Neural progenitor cell (in vitro differentiated cells): Measurements from ENCODE around the gene PDCD1LG2. TPM values are rescaled to one million over a fixed set of nuclear protein-coding genes. Genes with fewer than 3 reads are reported as not detected.

Experiments used
- DNase-seq: peaks from one replicate; pipeline ENCODE4 v3.0.0-alpha.2; 2016; ENCODE audit warnings: low spot score
- H2AFZ ChIP-seq: fragments of 200-600 bp; sonication (generic); replicated peaks from 2 replicates; pipeline ENCODE4 v1.6.1; 2016; ENCODE audit warnings: antibody characterized with exemption
- H3F3A ChIP-seq: fragments of 200-600 bp; sonication (generic); 2 replicates; pipeline ENCODE4 v1.6.1; 2016; ENCODE audit warnings: antibody characterized with exemption, low read depth
- H3K27ac ChIP-seq: fragments of 200-600 bp; sonication (generic); 2 replicates; pipeline ENCODE4 v1.5.1; 2016; ENCODE audit warnings: mild to moderate bottlenecking
- H3K27me3 ChIP-seq: fragments of 200-600 bp; sonication (generic); 2 replicates; pipeline ENCODE4 v1.6.1; 2016; ENCODE audit warnings: mild to moderate bottlenecking, moderate library complexity
- H3K36me3 ChIP-seq: fragments of 200-600 bp; sonication (generic); 2 replicates; pipeline ENCODE4 v1.5.1; 2016
- H3K4me1 ChIP-seq: fragments of 200-600 bp; sonication (generic); 2 replicates; pipeline ENCODE4 v1.6.1; 2016; ENCODE audit warnings: mixed run types
- H3K4me2 ChIP-seq: fragments of 200-600 bp; sonication (generic); 2 replicates; pipeline ENCODE4 v1.6.1; 2016
- H3K4me3 ChIP-seq: fragments of 200-600 bp; sonication (generic); 2 replicates; pipeline ENCODE4 v1.5.1; 2016
- H3K79me2 ChIP-seq: fragments of 200-600 bp; sonication (generic); 2 replicates; pipeline ENCODE4 v1.6.1; 2016; ENCODE audit warnings: low read depth
- H3K9ac ChIP-seq: fragments of 200-600 bp; sonication (generic); 2 replicates; pipeline ENCODE4 v1.6.1; 2016
- H3K9me3 ChIP-seq: fragments of 200-600 bp; sonication (generic); 2 replicates; pipeline ENCODE4 v1.5.1; 2016; ENCODE audit warnings: low read depth
- H4K20me1 ChIP-seq: fragments of 200-600 bp; sonication (generic); 2 replicates; pipeline ENCODE4 v1.6.1; 2016; ENCODE audit warnings: low read depth
- H3K27ac Mint-ChIP-seq: 3 replicates; pipeline ENCODE4 v1.8.0; 2021; ENCODE audit warnings: mixed read lengths
- H3K27me3 Mint-ChIP-seq: 2 replicates; pipeline ENCODE4 v1.8.0; 2022; ENCODE audit warnings: low read depth, mild to moderate bottlenecking, inconsistent platforms, moderate library complexity, mixed read lengths; ENCODE audit not compliant: insufficient read depth
- H3K36me3 Mint-ChIP-seq: 3 replicates; pipeline ENCODE4 v1.8.0; 2021; ENCODE audit warnings: mixed read lengths
- H3K4me1 Mint-ChIP-seq: 3 replicates; pipeline ENCODE4 v1.8.0; 2021; ENCODE audit warnings: mixed read lengths
- H3K4me3 Mint-ChIP-seq: 3 replicates; pipeline ENCODE4 v1.8.0; 2021; ENCODE audit warnings: mild to moderate bottlenecking, moderate library complexity, mixed read lengths
- H3K9me3 Mint-ChIP-seq: 3 replicates; pipeline ENCODE4 v1.8.0; 2020; ENCODE audit warnings: mixed read lengths
- CTCF ChIP-seq: fragments of 200-600 bp; sonication (generic); IDR thresholded peaks from 2 replicates; pipeline ENCODE4 v1.5.1; 2017; ENCODE audit warnings: antibody characterized with exemption, mild to moderate bottlenecking
- EZH2 ChIP-seq: fragments of 200-600 bp; sonication (generic); IDR thresholded peaks from 2 replicates; pipeline ENCODE4 v1.6.1; 2017; ENCODE audit warnings: antibody characterized with exemption, mild to moderate bottlenecking, moderate library complexity
- EZH2phosphoT487 ChIP-seq: fragments of 200-600 bp; sonication (generic); IDR thresholded peaks from 2 replicates; pipeline ENCODE4 v1.6.1; 2017; ENCODE audit warnings: antibody characterized with exemption
- total RNA-seq: library from RNA; depleted of rRNA; stranded (reverse); fragments of >200 nt; gene quantifications from 2 replicates; pipeline ENCODE4 v1.2.3, GENCODE V29; 2015; ENCODE audit warnings: low replicate concordance

Gene PDCD1LG2
- total RNA-seq, 1 donor from 2014 or later: not detected

- no peaks in the 10 kb centered on the region for H4K20me1 ChIP-seq
- Mint-ChIP-seq H3K4me3 (no peak overlapping the region), H3K9me3 (no peaks in the 10 kb centered on the region), H3K27me3 (peaks cover 4% of the 10 kb centered on the region), H3K27ac (no peak overlapping the region), H3K36me3 (no peaks in the 10 kb centered on the region), H3K4me1 (peaks cover 2% of the 10 kb centered on the region)
- H2AFZ ChIP-seq: peak overlapping the region; percentile 52
- H3K36me3 ChIP-seq: no peaks in the 10 kb centered on the region
- no peaks in the 10 kb centered on the region for H3K27me3 ChIP-seq
- H3K79me2 ChIP-seq: no peaks in the 10 kb centered on the region
- H3K4me1 ChIP-seq: peaks cover 7% of the 10 kb centered on the region
- no peak overlapping the region for H3K4me2 ChIP-seq
- no peak overlapping the region for H3K27ac ChIP-seq
- H3K4me3 ChIP-seq: no peak overlapping the region
- no peaks in the 10 kb centered on the region for H3K9me3 ChIP-seq
- H3K9ac ChIP-seq: no peak overlapping the region
- TF ChIP-seq EZH2: no peak
- no peak for TF ChIP-seq EZH2phosphoT487
- no peak for TF ChIP-seq CTCF
- H3F3A ChIP-seq: no peaks in the 10 kb centered on the region
- peak; percentile 9 for DNase-seq
Measured at GRCh38 chr9:5557606-5558587, 47.6 kb downstream of the PDCD1LG2 start.

GRCh38 chr9:5559659-5560058 is 49.3 kb downstream of the PDCD1LG2 start:
- no peaks in the 10 kb centered on the region for H3K9me3 ChIP-seq

GRCh38 chr9:5560443-5561100 is 50.2 kb downstream of the PDCD1LG2 start:
- H3K9me3 Mint-ChIP-seq: no peaks in the 10 kb centered on the region
- no peak for DNase-seq
- no peak overlapping the region for H3K27ac ChIP-seq
- no peak overlapping the region for H3K27ac Mint-ChIP-seq
- no peaks in the 10 kb centered on the region for H3K9me3 ChIP-seq
- H3K4me3 ChIP-seq: no peak overlapping the region
- no peaks in the 10 kb centered on the region for H4K20me1 ChIP-seq
- no peak for TF ChIP-seq EZH2phosphoT487
- TF ChIP-seq EZH2: no peak
- no peak for TF ChIP-seq CTCF
- H3K36me3 Mint-ChIP-seq: no peaks in the 10 kb centered on the region
- no peaks in the 10 kb centered on the region for H3K79me2 ChIP-seq
- no peak overlapping the region for H3K4me3 Mint-ChIP-seq
- no peak overlapping the region for H3K9ac ChIP-seq
- H3K4me1 Mint-ChIP-seq: peaks cover 2% of the 10 kb centered on the region
- peaks cover 7% of the 10 kb centered on the region for H3K4me1 ChIP-seq
- no peak overlapping the region for H2AFZ ChIP-seq
- no peaks in the 10 kb centered on the region for H3K36me3 ChIP-seq
- no peaks in the 10 kb centered on the region for H3K27me3 ChIP-seq
- H3K27me3 Mint-ChIP-seq: peaks cover 4% of the 10 kb centered on the region
- no peak overlapping the region for H3K4me2 ChIP-seq
- no peaks in the 10 kb centered on the region for H3F3A ChIP-seq

More at GRCh38 chr9:5559659-5560058, 49.3 kb downstream of the PDCD1LG2 start:
- Mint-ChIP-seq H3K27me3 (peaks cover 4% of the 10 kb centered on the region), H3K4me3 (no peak overlapping the region), H3K27ac (no peak overlapping the region), H3K36me3 (no peaks in the 10 kb centered on the region), H3K9me3 (no peaks in the 10 kb centered on the region), H3K4me1 (peaks cover 2% of the 10 kb centered on the region)
- Histone ChIP-seq H3K36me3 (no peaks in the 10 kb centered on the region), H3K4me3 (no peak overlapping the region), H3K79me2 (no peaks in the 10 kb centered on the region), H3F3A (no peaks in the 10 kb centered on the region), H3K9ac (no peak overlapping the region), H2AFZ (no peak overlapping the region), H3K27me3 (no peaks in the 10 kb centered on the region), H3K4me1 (peaks cover 7% of the 10 kb centered on the region), H4K20me1 (no peaks in the 10 kb centered on the region), H3K4me2 (no peak overlapping the region), H3K27ac (no peak overlapping the region)
- TF ChIP-seq EZH2phosphoT487 (no peak), CTCF (no peak), EZH2 (no peak)
- no peak for DNase-seq
